ENCODE measurements around the gene ING2. TPM values are rescaled to one million over a fixed set of nuclear protein-coding genes. Genes with fewer than 3 reads are reported as not detected.

Gene ING2
- total RNA-seq, 1 donor from 2014 or later = 4.3 TPM

GRCh38 chr4:183505611-183506388, 942 bp downstream of the ING2 start:
- intact Hi-C loops (cut with micrococcal nuclease) = loop anchor here (1.0 to 10.0 kb wide), 10 partner anchors 33 to 1699 kb away; partner anchors contain the start of genes ACSL1, CENPU and SLC25A4
- H3K27me3 Mint-ChIP-seq = no peaks in the 10 kb centered on the region
- peak overlapping the region; percentile 96 for H3K4me3 Mint-ChIP-seq
- POLR2A ChIA-PET = interaction anchor here (0.5 to 3.5 kb wide), 7 partner anchors 49 to 1637 kb away, joined by 3 to 41 read pairs (median 6); partner anchors contain the start of genes CASP3, CDKN2AIP, RWDD4 and SLC25A4
- peak; percentile 26 for ATAC-seq (ENCODE audit: low read depth)
- DNase-seq = peak; percentile 94
- H3K4me1 Mint-ChIP-seq = peaks cover 14% of the 10 kb centered on the region
- no peak for TF ChIP-seq CTCF (IDR thresholded peaks at IDR 0.05)
- peak overlapping the region; percentile 99 for H3K27ac Mint-ChIP-seq
- H3K36me3 Mint-ChIP-seq (ENCODE audit: low read depth) = peaks cover 14% of the 10 kb centered on the region
- CTCF ChIA-PET = no interaction called here
- no peaks in the 10 kb centered on the region for H3K9me3 Mint-ChIP-seq

DNA sequence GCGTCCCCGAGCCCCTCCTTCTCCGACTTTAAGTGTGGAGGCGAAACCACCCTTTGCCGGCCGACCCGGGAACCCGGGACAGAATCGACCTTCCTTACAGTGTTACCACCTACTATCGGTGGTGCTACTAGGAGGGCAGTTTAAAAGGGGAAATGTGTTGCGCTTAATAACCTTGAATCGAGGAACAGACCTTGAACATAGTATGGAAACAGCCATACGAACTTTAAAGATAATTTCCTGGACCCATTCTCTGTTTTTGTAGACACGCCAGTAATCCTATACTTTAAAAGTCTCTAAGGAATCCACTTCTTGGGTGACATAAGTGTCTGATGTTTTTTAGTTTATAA, 1.5 kb downstream of the ING2 start:
- CTCF ChIA-PET = no interaction called here
- no peak for TF ChIP-seq CTCF (IDR thresholded peaks at IDR 0.05)

DNA sequence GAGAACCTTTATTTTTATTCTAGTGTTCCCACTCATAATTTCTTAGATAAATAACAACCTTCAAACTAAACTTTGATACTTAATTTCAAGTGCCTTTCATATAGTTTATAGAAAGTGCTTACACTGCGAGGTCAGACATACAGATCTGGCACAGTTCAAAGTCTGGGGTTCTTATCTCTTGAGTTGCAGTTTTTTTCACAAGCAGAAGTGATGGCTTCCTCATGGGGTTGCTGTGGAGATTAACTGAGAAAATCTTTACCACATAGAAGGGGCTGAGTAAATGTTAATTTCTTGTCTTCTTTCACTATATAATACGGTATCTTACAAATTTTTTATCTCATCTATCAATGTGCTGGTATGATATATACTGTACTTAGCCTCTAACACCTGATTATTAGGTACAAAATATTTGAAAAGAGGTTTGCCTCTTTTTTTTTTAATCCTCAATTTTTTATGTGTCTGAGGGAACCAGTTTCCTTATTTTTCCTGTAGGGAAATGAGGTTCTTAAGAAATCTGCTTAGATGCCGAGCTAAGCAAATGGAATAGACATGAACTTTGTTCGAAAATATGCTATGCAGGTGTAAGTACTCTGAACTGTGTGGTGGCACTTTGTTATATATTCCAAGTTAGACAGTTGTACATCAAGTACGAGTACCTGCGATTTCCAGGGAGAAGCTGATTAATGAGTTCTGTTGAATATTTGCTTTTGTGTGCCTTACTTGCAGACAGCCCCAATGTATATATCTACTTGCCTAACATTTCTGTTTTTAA, 3.3 kb downstream of the ING2 start:
- ChIA-PET CTCF (no interaction called here), POLR2A (interaction anchor here (1.2 kb wide), 1 partner anchor 64 kb away, joined by 5 read pairs; no protein-coding TSS in a partner anchor)
- no peak for ATAC-seq (ENCODE audit: low read depth)
- H3K4me3 Mint-ChIP-seq = no peak overlapping the region
- H3K36me3 Mint-ChIP-seq (ENCODE audit: low read depth) = peaks cover 23% of the 10 kb centered on the region
- no peak for DNase-seq
- no peaks in the 10 kb centered on the region for H3K9me3 Mint-ChIP-seq
- intact Hi-C loops (cut with micrococcal nuclease) = loop anchor here (10.0 kb wide), 5 partner anchors 837 to 1637 kb away; partner anchors contain the start of genes ACSL1, CENPU and SLC25A4
- peaks cover 10% of the 10 kb centered on the region for H3K4me1 Mint-ChIP-seq
- no peaks in the 10 kb centered on the region for H3K27me3 Mint-ChIP-seq
- H3K27ac Mint-ChIP-seq = no peak overlapping the region
- no peak for TF ChIP-seq CTCF (IDR thresholded peaks at IDR 0.05)

More for the DNA sequence above, 1.5 kb downstream of the ING2 start:
- H3K9me3 Mint-ChIP-seq = no peaks in the 10 kb centered on the region
- H3K4me3 Mint-ChIP-seq = peak overlapping the region; percentile 96
- H3K27ac Mint-ChIP-seq = peak overlapping the region; percentile 99
- POLR2A ChIA-PET = interaction anchor here (0.6 to 3.5 kb wide), 6 partner anchors 49 to 1637 kb away, joined by 3 to 41 read pairs (median 7); partner anchors contain the start of genes CASP3, CDKN2AIP, RWDD4 and SLC25A4
- H3K27me3 Mint-ChIP-seq = no peaks in the 10 kb centered on the region
- DNase-seq (no peak), ATAC-seq (ENCODE audit: low read depth) (no peak)
- peaks cover 17% of the 10 kb centered on the region for H3K36me3 Mint-ChIP-seq (ENCODE audit: low read depth)
- intact Hi-C loops (cut with micrococcal nuclease) = loop anchor here (1.0 to 10.0 kb wide), 7 partner anchors 34 to 1638 kb away; partner anchors contain the start of genes ACSL1, CENPU and SLC25A4
- peaks cover 14% of the 10 kb centered on the region for H3K4me1 Mint-ChIP-seq

GRCh38 chr4:183508697-183509335, 4.0 kb downstream of the ING2 start:
- H3K4me1 Mint-ChIP-seq = peaks cover 3% of the 10 kb centered on the region
- intact Hi-C loops (cut with micrococcal nuclease) = loop anchor here (10.0 kb wide), 5 partner anchors 836 to 1636 kb away; partner anchors contain the start of genes ACSL1, CENPU and SLC25A4
- H3K9me3 Mint-ChIP-seq = no peaks in the 10 kb centered on the region
- H3K27me3 Mint-ChIP-seq = no peaks in the 10 kb centered on the region
- no peak for ATAC-seq (ENCODE audit: low read depth)
- peaks cover 22% of the 10 kb centered on the region for H3K36me3 Mint-ChIP-seq (ENCODE audit: low read depth)
- ChIA-PET POLR2A (no interaction called here), CTCF (no interaction called here)
- no peak overlapping the region for H3K4me3 Mint-ChIP-seq
- no peak for DNase-seq
- no peak overlapping the region for H3K27ac Mint-ChIP-seq
- TF ChIP-seq CTCF (IDR thresholded peaks at IDR 0.05) = no peak
